Tibial nerve (tissue), 4 donors: ENCODE data around the gene DNAJC22. TPM values are rescaled to one million over a fixed set of nuclear protein-coding genes. Genes with fewer than 3 reads are reported as not detected.

Experiments
- DNase-seq, 2 donors: peaks; one replicate each; pipeline ENCODE4 v3.0.0-alpha.2; 2019; ENCODE audit warnings: low spot score in 2 of 2
- H3K27ac ChIP-seq, 4 donors: fragments of 200-600 bp; sonication (generic) in 3 of 4; one replicate each; pipeline ENCODE4 v1.5.1; 2017 to 2019; ENCODE audit warnings: mild to moderate bottlenecking in 1 of 4
- H3K27me3 ChIP-seq, 2 donors: fragments of 200-600 bp; sonication (generic) in 1 of 2; one replicate each; pipeline versions ENCODE4 v1.5.1 to v1.6.0; 2017 to 2019
- H3K36me3 ChIP-seq, 3 donors: fragments of 200-600 bp; sonication (generic); one replicate each; pipeline ENCODE4 v1.5.1; 2018 to 2019
- H3K4me1 ChIP-seq, 4 donors: fragments of 200-600 bp; sonication (generic) in 3 of 4; one replicate each; pipeline ENCODE4 v1.5.1; 2017 to 2019
- H3K4me3 ChIP-seq, 4 donors: fragments of 200-600 bp; sonication (generic) in 3 of 4; one replicate each; pipeline ENCODE4 v1.5.1; 2017 to 2019; ENCODE audit warnings: mild to moderate bottlenecking in 1 of 4, moderate library complexity in 1 of 4
- H3K9me3 ChIP-seq, 4 donors: fragments of 200-600 bp; sonication (generic) in 3 of 4; one replicate each; pipeline ENCODE4 v1.5.1; 2017 to 2019
- CTCF ChIP-seq, 5 experiments: fragments of 200-600 bp in 3 of 5; fragments of 450-650 bp in 2 of 5; sonication (generic) in 3 of 5; IDR thresholded peaks; one replicate each; pipeline ENCODE4 v1.5.1; 2016 to 2019; ENCODE audit warnings: antibody characterized with exemption in 5 of 5, mild to moderate bottlenecking in 3 of 5, moderate library complexity in 2 of 5
- EP300 ChIP-seq, 2 donors: sonication (generic); formaldehyde crosslinking; IDR thresholded peaks; one replicate each; pipeline ENCODE4 v1.6.1; 2017; ENCODE audit warnings: antibody characterized with exemption in 2 of 2, mild to moderate bottlenecking in 1 of 2
- POLR2A ChIP-seq, 2 donors: fragments of 450-650 bp; IDR thresholded peaks; one replicate each; pipeline ENCODE4 v1.6.1; 2017; ENCODE audit warnings: antibody characterized with exemption in 2 of 2, mild to moderate bottlenecking in 2 of 2, moderate library complexity in 2 of 2
- WGBS, 2 donors: methylation state at CpG; one replicate each; pipeline ENCODE4 v1.1.5; 2018; 5-methylcytosine and 5-hydroxymethylcytosine counted together
- total RNA-seq, 4 donors: library from RNA; depleted of rRNA; stranded (reverse); fragments of >200 nt; gene quantifications; one replicate each; pipeline ENCODE4 v1.1.0, GENCODE V29; 2016

Gene DNAJC22
- total RNA-seq, 4 donors from 2014 or later, result not detected

DNA sequence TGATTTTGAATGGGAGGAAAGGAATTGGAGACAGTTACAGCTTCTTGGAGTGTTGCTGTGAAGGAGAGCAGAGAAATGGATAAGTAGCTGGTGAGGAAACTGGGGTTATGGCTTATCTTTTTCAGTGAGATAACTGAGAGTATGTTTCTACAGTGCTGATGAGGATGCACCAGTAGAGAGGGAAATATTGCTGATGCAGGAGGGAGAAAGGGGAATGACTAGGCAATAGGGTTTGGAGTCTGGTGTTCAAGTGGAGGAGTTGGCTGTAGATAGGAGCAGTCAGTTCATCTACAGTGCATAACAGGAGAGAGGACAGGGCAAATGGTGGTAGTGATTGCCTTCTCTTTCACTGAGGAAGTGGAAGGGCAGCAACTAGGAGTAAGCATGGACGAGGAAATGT lies 53.6 kb downstream of the DNAJC22 start:
- TF ChIP-seq POLR2A (IDR thresholded peaks at IDR 0.05) (no peak), EP300 (IDR thresholded peaks at IDR 0.05) (no peak), CTCF (IDR thresholded peaks at IDR 0.05) (no peak)
- no peak overlapping the region for H3K4me3 ChIP-seq
- DNase-seq, result no peak
- H3K27me3 ChIP-seq, result no peaks in the 10 kb centered on the region
- 81 to 85% methylated on average over 1 of the region's 1 CpG for WGBS, 2 donors
- H3K27ac ChIP-seq, result no peak overlapping the region
- no peaks in the 10 kb centered on the region for H3K36me3 ChIP-seq
- H3K4me1 ChIP-seq, result no peaks in the 10 kb centered on the region
- H3K9me3 ChIP-seq, result no peaks in the 10 kb centered on the region

Other genes starting within 250 kb of the DNAJC22 start
- 10 to 100 TPM; 50.3 to 97.5 (median 73.0) TPM for gene LMBR1L, start 236.0 kb upstream of the DNAJC22 start, total RNA-seq
- 100 to 1,000 TPM; 516 to 967 (median 709) TPM for gene TUBA1B, start 215.5 kb upstream of the DNAJC22 start, total RNA-seq
- gene TUBA1A, start 157.8 kb upstream of the DNAJC22 start, total RNA-seq, result 100 to 1,000 TPM; 264 to 402 (median 307) TPM
- 100 to 1,000 TPM in 1 of 4 donors, 10 to 100 TPM in 3; 45.5 to 142 (median 55.1) TPM for gene TUBA1C, start 81.8 kb upstream of the DNAJC22 start, total RNA-seq
- gene PRPH, start 51.7 kb upstream of the DNAJC22 start, total RNA-seq, result under 1 TPM in 3 of 4 donors, not detected in 1; 0.20 to 0.84 (median 0.22) TPM
- 1 to 10 TPM in 2 of 4 donors, under 1 TPM in 1, not detected in 1; 0.30 to 6.5 (median 3.1) TPM for gene TROAP, start 23.6 kb upstream of the DNAJC22 start, total RNA-seq
- gene C1QL4, start 9.7 kb upstream of the DNAJC22 start, total RNA-seq, result not detected
- gene SPATS2, start 20.6 kb downstream of the DNAJC22 start, total RNA-seq, result 10 to 100 TPM in 2 of 4 donors, 1 to 10 TPM in 2; 5.9 to 14.7 (median 9.8) TPM
- gene KCNH3, start 192.1 kb downstream of the DNAJC22 start, total RNA-seq, result under 1 TPM in 2 of 4 donors, not detected in 2; 0.21 to 0.30 TPM
- 10 to 100 TPM; 42.0 to 67.2 (median 64.5) TPM for gene MCRS1, start 221.3 kb downstream of the DNAJC22 start, total RNA-seq